Right lobe of liver (tissue), 4 donors: ENCODE data around the gene UNKL.

Experiments used
- POLR2A ChIP-seq: fragments of 450-650 bp; IDR thresholded peaks from one replicate; pipeline ENCODE4 v1.6.1; 2017; ENCODE audit warnings: antibody characterized with exemption, mild to moderate bottlenecking
- TF ChIP-seq, protein P1 (sequence below), 4 donors: fragments of 200-600 bp in 3 of 4; fragments of 450-650 bp in 1 of 4; IDR thresholded peaks; one replicate each; pipeline versions ENCODE4 v1.5.1 to v1.8.0; 2016 to 2022; ENCODE audit warnings: antibody characterized with exemption in 4 of 4, mild to moderate bottlenecking in 2 of 4
- donor health status: DM: no; HTN: no; CAD: no.
- donor health status: DM: no; HTN: no; CAD: no.
- donor health status: DM: no; HTN: yes; CAD: no.

- no peak for TF ChIP-seq POLR2A
- TF ChIP-seq, protein P1, sequence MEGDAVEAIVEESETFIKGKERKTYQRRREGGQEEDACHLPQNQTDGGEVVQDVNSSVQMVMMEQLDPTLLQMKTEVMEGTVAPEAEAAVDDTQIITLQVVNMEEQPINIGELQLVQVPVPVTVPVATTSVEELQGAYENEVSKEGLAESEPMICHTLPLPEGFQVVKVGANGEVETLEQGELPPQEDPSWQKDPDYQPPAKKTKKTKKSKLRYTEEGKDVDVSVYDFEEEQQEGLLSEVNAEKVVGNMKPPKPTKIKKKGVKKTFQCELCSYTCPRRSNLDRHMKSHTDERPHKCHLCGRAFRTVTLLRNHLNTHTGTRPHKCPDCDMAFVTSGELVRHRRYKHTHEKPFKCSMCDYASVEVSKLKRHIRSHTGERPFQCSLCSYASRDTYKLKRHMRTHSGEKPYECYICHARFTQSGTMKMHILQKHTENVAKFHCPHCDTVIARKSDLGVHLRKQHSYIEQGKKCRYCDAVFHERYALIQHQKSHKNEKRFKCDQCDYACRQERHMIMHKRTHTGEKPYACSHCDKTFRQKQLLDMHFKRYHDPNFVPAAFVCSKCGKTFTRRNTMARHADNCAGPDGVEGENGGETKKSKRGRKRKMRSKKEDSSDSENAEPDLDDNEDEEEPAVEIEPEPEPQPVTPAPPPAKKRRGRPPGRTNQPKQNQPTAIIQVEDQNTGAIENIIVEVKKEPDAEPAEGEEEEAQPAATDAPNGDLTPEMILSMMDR (IDR thresholded peaks at IDR 0.05) = no peak
Observed at GRCh38 chr16:1459967-1460366, 45.5 kb upstream of the UNKL start.
